GM12801 (cell line): ENCODE data around the gene PKIB.

Experiments
- TF ChIP-seq, protein P1 (sequence below): IDR thresholded peaks from one replicate; pipeline ENCODE4 v1.5.1; 2011; ENCODE audit warnings: control low read depth; ENCODE audit not compliant: insufficient read length; ENCODE audit errors: extremely low read depth

PKIB gene

DNA sequence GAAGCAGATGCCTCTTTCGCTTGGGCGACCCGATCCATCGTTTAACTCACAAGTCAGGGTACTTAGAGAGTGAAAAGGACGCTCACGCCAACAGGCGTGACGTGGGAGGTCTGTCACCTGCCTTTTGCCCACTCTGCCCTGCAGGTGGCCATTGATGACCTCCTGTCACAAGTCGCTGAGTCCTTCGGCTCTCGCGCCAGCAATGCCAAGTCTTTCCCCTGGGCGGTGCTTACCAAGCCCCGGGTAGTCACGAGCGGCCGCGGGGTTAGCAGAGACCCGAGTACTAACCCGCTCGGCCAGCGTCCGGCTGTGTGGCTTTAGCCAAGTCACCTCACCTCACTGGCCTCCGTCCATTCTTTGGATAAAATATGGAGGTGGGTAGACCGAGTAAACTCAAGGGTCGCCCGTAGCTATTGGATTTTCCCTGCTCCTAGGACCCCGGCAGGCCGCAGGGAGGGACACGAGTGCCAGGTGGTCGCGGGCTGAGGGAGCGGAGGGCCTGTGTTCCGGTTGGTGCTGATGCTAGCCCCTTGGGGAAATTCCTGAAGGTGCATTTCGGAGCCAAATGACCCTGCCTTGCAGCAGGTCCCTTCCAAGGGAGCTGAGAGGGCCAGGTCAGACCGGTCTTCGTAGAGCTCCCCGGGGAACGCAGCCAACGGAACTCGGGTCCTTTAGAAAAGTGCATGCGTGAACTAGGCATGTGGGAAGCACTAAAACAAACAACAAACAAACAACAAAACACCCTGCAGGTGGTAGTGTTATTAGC, 668 bp downstream of the PKIB start:
- TF ChIP-seq, protein P1, sequence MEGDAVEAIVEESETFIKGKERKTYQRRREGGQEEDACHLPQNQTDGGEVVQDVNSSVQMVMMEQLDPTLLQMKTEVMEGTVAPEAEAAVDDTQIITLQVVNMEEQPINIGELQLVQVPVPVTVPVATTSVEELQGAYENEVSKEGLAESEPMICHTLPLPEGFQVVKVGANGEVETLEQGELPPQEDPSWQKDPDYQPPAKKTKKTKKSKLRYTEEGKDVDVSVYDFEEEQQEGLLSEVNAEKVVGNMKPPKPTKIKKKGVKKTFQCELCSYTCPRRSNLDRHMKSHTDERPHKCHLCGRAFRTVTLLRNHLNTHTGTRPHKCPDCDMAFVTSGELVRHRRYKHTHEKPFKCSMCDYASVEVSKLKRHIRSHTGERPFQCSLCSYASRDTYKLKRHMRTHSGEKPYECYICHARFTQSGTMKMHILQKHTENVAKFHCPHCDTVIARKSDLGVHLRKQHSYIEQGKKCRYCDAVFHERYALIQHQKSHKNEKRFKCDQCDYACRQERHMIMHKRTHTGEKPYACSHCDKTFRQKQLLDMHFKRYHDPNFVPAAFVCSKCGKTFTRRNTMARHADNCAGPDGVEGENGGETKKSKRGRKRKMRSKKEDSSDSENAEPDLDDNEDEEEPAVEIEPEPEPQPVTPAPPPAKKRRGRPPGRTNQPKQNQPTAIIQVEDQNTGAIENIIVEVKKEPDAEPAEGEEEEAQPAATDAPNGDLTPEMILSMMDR: no peak

GRCh38 chr6:122612838-122613237, 2.6 kb downstream of the PKIB start:
- TF ChIP-seq, protein P1: no peak

GRCh38 chr6:122614303-122614702, 4.1 kb downstream of the PKIB start:
- TF ChIP-seq, protein P1: no peak

- TF ChIP-seq, protein P1: no peak
Measured at GRCh38 chr6:122615409-122615808, 5.2 kb downstream of the PKIB start.

DNA sequence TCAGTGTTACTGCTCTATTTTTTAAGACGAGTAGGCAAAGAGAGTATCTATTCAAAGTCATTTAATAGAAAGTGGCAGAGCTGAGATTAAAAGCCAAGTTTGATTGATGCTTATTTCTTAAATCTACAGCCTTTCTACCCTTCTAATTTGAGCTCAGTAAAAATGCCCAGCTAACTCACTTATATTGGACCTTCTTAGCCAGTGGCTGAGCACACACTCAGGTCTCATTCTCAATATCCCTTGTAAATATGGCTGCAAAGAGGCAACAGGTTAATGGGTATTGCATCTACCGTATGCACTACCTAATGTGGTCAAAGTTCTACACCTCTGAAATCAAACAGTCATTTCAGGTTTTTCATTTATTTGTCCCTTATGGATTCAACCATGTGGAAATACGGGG, 6.7 kb downstream of the PKIB start:
- TF ChIP-seq, protein P1: no peak

- TF ChIP-seq, protein P1: no peak
Measured at GRCh38 chr6:122619309-122619708, 9.1 kb downstream of the PKIB start.

DNA sequence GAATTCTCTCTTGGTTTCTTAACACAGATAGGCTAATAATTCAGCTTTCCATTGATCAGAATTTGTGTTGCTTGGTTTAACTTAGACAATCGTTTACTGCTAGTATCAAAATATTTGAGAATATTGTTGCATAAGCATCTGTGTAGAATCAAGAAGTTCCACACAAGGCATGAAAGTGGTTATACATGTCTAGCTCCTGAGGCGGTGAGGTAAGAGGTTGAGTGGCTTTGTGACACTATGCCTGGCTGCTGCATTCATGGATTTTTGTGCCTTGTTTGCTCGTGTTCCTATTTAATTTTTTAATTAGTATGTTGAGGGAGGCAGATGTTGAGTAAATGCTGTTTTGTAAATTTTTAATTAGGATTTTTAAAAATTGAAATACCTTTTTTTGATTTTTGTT, 10.2 kb downstream of the PKIB start:
- TF ChIP-seq, protein P1: no peak
